SKM-1 treated with dmso at 0.1 percent for 144 hours (cell line): Measurements from ENCODE around the gene TMEM217.

Experiments used
- DNase-seq: peaks from one replicate; lab custom pipeline; 2025; ENCODE audit not compliant: unreplicated experiment; lab: John Stamatoyannopoulos, UW

The TMEM217 gene

GRCh38 chr6:37280162-37280887 is 22.4 kb upstream of the TMEM217 start:
- DNase-seq = peak; percentile 53

- DNase-seq = peak; percentile 95
Observed at GRCh38 chr6:37279366-37280134, 21.6 kb upstream of the TMEM217 start.

DNA sequence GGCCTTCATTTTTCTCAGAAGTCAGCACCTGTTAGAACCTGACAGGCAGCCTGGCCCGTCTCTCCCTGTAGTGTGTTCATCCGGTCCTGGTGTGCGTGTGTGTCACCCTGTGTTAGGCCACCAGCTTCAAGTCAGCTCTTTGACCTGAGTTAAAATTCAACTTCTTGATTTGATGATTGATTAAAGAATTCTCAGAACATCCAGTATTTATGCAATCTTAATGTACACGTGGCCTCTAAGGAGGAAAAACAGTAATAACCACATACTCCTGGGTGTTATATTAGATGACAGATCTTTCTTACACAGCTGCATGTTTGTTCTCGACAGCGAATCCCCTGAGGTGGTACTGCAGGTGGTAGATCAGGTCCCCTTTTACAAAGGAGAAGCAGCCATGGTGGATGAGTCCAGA is 19.1 kb upstream of the TMEM217 start:
- no peak for DNase-seq

GRCh38 chr6:37275350-37275749 is 17.4 kb upstream of the TMEM217 start:
- DNase-seq = no peak

DNA sequence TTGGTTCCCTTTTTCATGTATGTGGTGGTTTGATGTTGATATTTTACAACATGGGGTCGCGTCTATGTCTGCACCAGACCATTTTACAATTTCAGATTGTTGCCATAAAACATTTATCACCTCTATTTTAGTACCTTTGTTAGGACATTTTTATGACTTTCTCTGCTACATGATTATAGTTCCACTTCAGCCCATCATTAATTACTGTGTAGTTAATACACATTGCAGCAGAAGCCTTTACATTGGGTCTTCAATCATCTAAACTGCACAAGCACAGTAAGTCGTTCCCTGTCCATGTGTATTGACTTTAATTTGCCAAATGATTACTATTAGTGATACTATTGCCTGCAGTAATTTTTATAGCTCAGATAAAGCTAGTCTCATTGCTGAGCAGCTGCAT is 15.7 kb upstream of the TMEM217 start:
- no peak for DNase-seq

GRCh38 chr6:37272834-37273566 is 15.1 kb upstream of the TMEM217 start:
- no peak for DNase-seq

DNA sequence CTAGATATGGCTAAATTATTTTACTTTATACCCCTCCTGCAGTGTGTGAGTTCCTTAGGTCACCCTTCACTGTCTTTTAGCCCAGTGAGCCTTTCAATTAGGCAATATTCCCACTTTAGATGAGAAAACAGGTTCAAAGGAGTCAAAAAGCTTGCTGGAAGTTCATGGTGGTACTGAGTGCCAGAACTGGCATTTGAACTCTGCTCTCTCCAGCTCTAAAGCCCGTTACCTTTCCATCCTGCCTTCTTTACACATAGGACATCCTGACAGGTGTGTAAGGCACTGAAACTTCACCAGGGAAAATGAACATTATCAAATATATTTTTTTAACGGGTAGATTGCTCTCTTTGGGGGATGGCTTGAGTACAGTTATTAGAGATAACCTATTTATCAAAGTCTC is 11.2 kb upstream of the TMEM217 start:
- DNase-seq = no peak

- no peak for DNase-seq
Observed at GRCh38 chr6:37265860-37266259, 7.9 kb upstream of the TMEM217 start.

DNA sequence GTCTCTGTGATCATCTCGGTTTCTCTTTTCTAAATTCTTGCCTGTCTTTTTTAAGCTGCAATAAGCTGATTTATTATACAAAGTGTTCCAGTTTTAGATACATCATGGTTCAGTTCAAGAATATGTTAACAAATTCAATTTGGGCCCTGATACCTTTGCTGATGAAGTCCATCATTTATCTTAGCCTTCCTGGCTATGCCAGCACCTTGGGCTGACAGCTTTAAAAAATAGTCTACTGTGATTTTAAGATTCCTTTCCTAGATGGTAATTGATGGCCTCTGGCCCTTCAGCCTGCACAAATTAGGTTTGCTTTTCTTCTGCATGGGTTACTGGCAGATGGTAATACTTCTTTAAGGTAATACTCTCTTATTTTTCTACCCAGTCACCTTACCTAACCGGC is 7.1 kb upstream of the TMEM217 start:
- no peak for DNase-seq

DNA sequence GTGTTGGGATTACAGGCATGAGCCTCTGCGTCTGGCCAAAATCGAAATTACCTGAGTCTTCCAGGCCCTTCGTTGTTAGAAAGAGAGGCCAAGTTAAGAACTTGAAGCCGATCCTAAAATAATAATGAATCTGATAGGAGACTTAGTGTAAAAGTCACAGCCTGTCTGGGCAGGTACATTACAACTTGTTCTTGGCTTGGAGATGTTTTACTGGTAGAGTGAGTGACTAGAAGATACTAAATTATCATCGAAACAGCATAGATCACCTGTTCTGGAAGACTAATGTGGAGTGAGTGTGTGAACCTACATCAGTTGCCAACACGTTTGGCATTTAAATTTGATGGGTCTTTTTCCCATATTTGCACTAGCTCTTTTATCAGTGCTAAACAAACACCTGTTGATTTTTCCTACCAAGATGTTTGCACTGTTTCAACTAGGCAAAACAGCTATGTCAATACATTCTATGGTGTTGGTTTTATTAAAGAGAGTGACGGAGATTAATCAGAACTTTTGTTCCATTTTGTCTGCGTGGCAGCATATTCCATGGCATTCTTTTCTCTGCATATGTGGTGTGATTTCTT is 4.6 kb upstream of the TMEM217 start:
- no peak for DNase-seq

DNA sequence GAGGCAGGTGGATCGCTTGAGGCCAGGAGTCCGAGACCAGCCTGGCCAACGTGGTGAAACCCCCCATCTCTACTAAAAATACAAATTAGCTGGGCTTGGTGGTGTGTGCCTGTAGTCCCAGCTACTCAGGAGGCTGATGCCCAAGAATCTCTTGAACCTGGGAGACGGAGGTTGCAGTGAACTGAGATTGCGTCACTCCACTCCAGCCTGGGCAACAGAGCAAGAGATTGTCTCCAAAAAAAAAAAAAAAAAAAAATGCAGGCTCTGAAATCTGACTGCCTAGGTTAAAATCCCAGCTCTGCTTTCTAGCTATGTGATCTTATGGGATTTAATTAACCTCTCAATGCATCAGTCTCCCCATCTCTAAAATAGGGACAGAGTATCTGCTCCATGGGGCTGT is 3.3 kb upstream of the TMEM217 start:
- DNase-seq = no peak

GRCh38 chr6:37260444-37260843 is 2.5 kb upstream of the TMEM217 start:
- no peak for DNase-seq

- no peak for DNase-seq
Observed at GRCh38 chr6:37260040-37260439, 2.1 kb upstream of the TMEM217 start.

- DNase-seq = no peak
Observed at GRCh38 chr6:37259191-37259590, 1.2 kb upstream of the TMEM217 start.

DNA sequence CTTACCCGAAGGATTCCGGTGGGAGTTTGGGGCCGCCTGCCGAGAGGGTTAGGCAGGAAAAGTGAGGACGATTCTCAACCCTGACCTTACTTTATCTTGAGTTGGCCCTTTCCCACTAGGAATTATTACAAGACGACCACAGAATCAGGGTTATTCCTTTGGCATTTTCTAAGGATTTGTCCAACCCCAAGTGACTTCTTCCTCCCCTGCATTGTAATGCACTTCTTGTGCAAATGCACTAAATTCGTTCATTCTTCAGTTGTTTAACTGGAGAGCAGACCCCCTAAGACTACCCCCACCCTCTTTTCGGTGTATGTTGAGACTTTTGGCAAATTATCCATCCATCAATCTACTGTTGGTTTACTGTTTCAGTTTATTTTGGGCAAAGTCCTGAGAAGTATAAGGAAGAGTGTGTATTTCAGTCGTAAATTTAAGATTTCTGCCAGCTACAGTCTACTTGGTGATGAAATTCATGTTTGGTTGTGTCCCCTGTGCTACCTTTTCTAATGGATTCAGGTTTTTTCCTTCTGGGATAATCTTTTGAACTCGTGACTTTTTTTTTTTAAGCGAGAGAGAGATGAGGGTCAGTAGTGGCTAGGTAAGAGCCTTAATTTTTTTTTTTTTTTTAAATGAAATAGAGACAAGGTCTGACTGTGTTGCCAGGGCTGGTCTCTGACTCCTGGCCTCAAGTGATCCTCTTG is 611 bp upstream of the TMEM217 start:
- no peak for DNase-seq

DNA sequence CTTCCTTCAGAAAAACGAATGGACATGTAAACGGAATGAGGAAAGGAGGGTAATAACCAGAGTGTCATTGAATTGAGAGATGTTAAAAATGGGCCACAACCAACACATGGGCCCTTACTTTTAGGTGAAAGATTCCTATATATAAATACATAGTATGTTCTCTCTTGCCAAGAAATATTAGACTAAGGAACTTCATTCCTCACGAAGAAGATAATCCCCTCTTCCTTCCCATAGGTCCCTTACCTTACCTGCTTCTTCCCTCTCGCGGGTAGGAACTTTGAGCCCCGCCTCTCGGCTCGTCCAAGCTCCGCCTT is 667 bp downstream of the TMEM217 start:
- no peak for DNase-seq

- DNase-seq = peak; percentile 3
Observed at GRCh38 chr6:37256692-37257319, 1.1 kb downstream of the TMEM217 start.

- DNase-seq = no peak
Observed at GRCh38 chr6:37254881-37255280, 3.1 kb downstream of the TMEM217 start.

GRCh38 chr6:37253486-37254007 is 4.4 kb downstream of the TMEM217 start:
- DNase-seq = no peak

DNA sequence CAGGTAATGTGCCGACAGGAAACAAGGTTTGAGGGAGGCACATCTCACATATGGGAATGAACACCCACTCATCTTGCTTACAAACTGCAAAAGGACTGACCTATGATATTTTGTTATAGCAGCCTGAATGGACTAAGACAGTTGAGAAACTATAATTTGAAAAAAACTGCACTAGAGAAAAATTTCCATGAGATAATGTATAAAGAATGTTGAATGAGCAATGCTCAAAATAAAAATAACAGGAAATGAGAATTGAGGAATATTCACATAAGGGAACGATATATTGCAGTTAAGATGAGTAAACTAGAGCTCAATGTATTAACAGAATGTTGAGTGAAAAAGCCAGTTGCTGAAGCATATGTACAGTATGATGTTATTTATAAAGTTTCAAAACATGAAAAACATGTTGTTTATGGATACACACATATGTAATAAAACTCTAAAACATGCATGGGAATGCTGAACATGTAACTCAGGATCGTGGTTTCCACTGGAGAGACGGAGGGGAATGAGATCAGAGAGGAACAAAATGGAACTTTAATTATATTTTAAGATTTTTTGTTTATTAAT is 6.6 kb downstream of the TMEM217 start:
- DNase-seq = no peak
